ENCODE measurements around the gene HSH2D. TPM values are rescaled to one million over a fixed set of nuclear protein-coding genes. Genes with fewer than 3 reads are reported as not detected.

The HSH2D gene
- total RNA-seq, 1 experiment from 2014 or later: 10.9 TPM

DNA sequence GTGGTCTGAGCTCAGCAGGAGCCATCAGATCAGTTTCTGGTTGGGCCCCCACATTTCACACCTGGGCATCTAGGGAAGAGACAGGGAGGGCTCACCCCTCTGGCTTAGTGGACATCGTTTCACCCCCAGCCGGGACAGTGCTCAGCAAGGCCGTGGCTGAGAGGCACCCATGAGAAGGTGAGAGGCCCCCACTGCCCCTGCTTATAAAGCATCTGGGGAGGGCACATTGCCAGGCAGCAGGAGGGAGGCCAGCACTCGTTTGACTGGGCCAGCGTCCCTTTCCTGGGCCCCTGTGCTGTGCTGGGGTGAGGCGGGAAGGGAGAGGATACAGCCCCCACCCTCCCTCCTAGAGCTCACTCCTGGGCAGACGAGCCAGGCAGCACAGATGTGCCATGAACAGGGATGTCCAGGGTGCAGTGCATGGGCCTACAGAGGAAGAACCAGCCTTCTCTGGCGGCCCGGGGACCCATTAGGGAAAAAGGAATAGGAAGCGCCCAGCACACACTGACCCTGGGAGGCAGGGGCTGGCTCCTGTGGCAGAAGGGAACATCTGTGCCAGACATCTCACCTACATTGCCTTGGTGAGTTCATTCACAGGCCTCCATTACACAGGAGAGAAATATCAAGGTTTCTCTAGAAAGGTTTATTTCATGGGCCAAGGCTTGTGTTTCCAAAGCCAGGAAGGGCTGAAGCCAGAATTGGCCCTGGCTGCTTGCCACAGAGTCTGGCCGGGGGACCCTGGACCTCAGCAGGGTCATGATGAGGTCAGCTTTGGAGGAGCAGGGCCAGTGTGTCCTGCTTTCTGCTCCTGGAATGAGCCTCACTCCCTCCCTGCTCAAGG lies 61.9 kb downstream of the HSH2D start:
- 0 out of 2 replicates have a peak, but pooled peaks cover 3% of the 10 kb centered on the region for H4K20me1 ChIP-seq (ENCODE audit: insufficient read depth)

DNA sequence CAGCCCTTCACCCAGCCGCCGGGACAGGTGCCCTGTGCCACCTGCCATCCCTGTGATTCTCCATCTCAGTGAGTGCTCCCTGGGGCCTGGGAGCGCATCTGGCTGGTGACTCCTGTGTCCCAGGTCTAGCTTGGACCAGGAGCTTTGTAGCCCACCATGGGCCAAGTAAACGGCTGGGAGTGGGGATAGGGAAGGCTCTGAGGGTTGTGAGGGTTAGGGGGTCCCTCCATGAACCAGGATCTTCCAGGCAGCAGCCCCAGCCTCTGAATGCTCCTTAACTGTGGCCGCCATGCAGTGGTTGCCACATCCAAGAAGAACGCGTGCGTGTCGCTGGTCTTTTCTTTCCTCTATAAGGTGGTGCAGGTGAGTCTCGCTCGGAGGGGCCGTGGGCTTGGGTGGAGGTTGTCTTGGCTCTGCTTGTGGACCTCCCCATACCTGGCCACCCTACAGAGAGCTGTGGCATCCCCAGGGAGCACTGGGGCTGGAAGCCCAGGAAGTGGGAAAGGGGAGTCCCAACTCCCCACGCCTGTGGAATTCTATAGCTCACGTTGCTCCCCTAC lies 62.6 kb downstream of the HSH2D start:
- Histone ChIP-seq H2AFZ (no peak overlapping the region), H3K79me2 (ENCODE audit: low read depth) (no peaks in the 10 kb centered on the region), H3K9me2 (ENCODE audit: insufficient read depth) (no peaks in the 10 kb centered on the region), H3K27ac (no peak overlapping the region), H3K27me3 (ENCODE audit: insufficient read depth, low read depth) (no peaks in the 10 kb centered on the region), H3K36me3 (ENCODE audit: low read depth) (no peaks in the 10 kb centered on the region; the same call in 1 of the 2 replicates), H3K4me3 (no peak overlapping the region), H3K9me3 (ENCODE audit: insufficient read depth, low read depth) (no peaks in the 10 kb centered on the region), H3F3A (ENCODE audit: insufficient read depth, low read depth) (no peaks in the 10 kb centered on the region), H3K4me2 (no peak overlapping the region), H4K20me1 (ENCODE audit: insufficient read depth) (no peaks in the 10 kb centered on the region), H3K4me1 (replicated peaks; ENCODE audit: insufficient read depth) (no peaks in the 10 kb centered on the region)
- ChIA-PET CTCF (no interaction called here), POLR2A (ENCODE audit: unreplicated experiment) (no interaction called here)
- no TSS peak for BruUV-seq (replicated peaks)
- intact Hi-C loops (cut with micrococcal nuclease; ENCODE audit: unreplicated experiment): no loop called here
- TF ChIP-seq EZH2 (IDR thresholded peaks at IDR 0.05; ENCODE audit: low read depth): no peak
- TF ChIP-seq, protein P1, sequence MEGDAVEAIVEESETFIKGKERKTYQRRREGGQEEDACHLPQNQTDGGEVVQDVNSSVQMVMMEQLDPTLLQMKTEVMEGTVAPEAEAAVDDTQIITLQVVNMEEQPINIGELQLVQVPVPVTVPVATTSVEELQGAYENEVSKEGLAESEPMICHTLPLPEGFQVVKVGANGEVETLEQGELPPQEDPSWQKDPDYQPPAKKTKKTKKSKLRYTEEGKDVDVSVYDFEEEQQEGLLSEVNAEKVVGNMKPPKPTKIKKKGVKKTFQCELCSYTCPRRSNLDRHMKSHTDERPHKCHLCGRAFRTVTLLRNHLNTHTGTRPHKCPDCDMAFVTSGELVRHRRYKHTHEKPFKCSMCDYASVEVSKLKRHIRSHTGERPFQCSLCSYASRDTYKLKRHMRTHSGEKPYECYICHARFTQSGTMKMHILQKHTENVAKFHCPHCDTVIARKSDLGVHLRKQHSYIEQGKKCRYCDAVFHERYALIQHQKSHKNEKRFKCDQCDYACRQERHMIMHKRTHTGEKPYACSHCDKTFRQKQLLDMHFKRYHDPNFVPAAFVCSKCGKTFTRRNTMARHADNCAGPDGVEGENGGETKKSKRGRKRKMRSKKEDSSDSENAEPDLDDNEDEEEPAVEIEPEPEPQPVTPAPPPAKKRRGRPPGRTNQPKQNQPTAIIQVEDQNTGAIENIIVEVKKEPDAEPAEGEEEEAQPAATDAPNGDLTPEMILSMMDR (conservative IDR thresholded peaks at IDR 0.05): no peak
- no peak for DNase-seq

More for the DNA sequence above, 61.9 kb downstream of the HSH2D start:
- H3K4me2 ChIP-seq: no peak overlapping the region
- CTCF ChIA-PET: no interaction called here
- POLR2A ChIA-PET (ENCODE audit: unreplicated experiment): no interaction called here
- H3K79me2 ChIP-seq (ENCODE audit: low read depth): no peaks in the 10 kb centered on the region
- H3F3A ChIP-seq (ENCODE audit: insufficient read depth, low read depth): no peaks in the 10 kb centered on the region
- intact Hi-C loops (cut with micrococcal nuclease; ENCODE audit: unreplicated experiment): no loop called here
- DNase-seq: no peak
- no peaks in the 10 kb centered on the region for H3K9me2 ChIP-seq (ENCODE audit: insufficient read depth)
- no peaks in the 10 kb centered on the region for H3K27me3 ChIP-seq (ENCODE audit: insufficient read depth, low read depth)
- H3K4me1 ChIP-seq (replicated peaks; ENCODE audit: insufficient read depth): no peaks in the 10 kb centered on the region
- H2AFZ ChIP-seq: no peak overlapping the region
- TF ChIP-seq, protein P1 (conservative IDR thresholded peaks at IDR 0.05): no peak
- no peak for TF ChIP-seq EZH2 (IDR thresholded peaks at IDR 0.05; ENCODE audit: low read depth)
- no peak overlapping the region for H3K4me3 ChIP-seq
- no TSS peak for BruUV-seq (replicated peaks)
- no peak overlapping the region for H3K27ac ChIP-seq
- no peaks in the 10 kb centered on the region; the same call in 1 of the 2 replicates for H3K36me3 ChIP-seq (ENCODE audit: low read depth)
- no peaks in the 10 kb centered on the region for H3K9me3 ChIP-seq (ENCODE audit: insufficient read depth, low read depth)

DNA sequence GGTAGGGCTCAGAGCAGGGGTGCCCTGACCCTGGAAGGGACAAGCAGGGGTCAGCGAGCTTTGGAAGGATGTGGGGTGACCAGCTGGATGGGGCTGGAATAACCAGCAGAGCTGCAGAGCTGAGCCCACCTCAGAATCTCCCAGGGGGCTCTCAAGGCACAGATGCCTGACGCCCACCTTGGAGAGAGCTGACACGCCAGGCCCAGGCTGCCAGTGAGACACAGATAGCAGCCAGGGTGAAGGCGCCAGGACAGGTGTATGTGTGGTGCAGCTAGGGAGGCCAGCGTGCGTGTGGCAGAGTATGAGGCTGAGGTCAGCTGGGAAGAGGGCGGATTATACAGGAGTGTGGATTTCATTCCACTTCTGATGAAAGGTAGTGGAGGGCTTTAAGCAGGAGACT lies 63.2 kb downstream of the HSH2D start:
- no peak for DNase-seq
- no peak overlapping the region for H2AFZ ChIP-seq
- BruUV-seq (replicated peaks): no TSS peak
- H3K36me3 ChIP-seq (ENCODE audit: low read depth): no peaks in the 10 kb centered on the region; the same call in 1 of the 2 replicates
- H3K79me2 ChIP-seq (ENCODE audit: low read depth): no peaks in the 10 kb centered on the region
- intact Hi-C loops (cut with micrococcal nuclease; ENCODE audit: unreplicated experiment): no loop called here
- H4K20me1 ChIP-seq (ENCODE audit: insufficient read depth): no peaks in the 10 kb centered on the region
- no peaks in the 10 kb centered on the region for H3K4me1 ChIP-seq (replicated peaks; ENCODE audit: insufficient read depth)
- H3K4me2 ChIP-seq: no peak overlapping the region
- CTCF ChIA-PET: no interaction called here
- no peak overlapping the region for H3K27ac ChIP-seq
- TF ChIP-seq EZH2 (IDR thresholded peaks at IDR 0.05; ENCODE audit: low read depth): no peak
- TF ChIP-seq, protein P1 (conservative IDR thresholded peaks at IDR 0.05): no peak
- no peaks in the 10 kb centered on the region for H3K27me3 ChIP-seq (ENCODE audit: insufficient read depth, low read depth)
- POLR2A ChIA-PET (ENCODE audit: unreplicated experiment): no interaction called here
- H3K9me2 ChIP-seq (ENCODE audit: insufficient read depth): no peaks in the 10 kb centered on the region
- H3K9me3 ChIP-seq (ENCODE audit: insufficient read depth, low read depth): no peaks in the 10 kb centered on the region
- H3K4me3 ChIP-seq: no peak overlapping the region
- H3F3A ChIP-seq (ENCODE audit: insufficient read depth, low read depth): no peaks in the 10 kb centered on the region; the same call in 1 of the 2 replicates

Measured in PC-9 (cell line).